ENCODE data around the gene BTBD3. TPM values are rescaled to one million over a fixed set of nuclear protein-coding genes. Genes with fewer than 3 reads are reported as not detected.

Gene BTBD3
- total and polyA plus RNA-seq, 3 donors from 2014 or later: 34.4 to 92.2 (median 83.6) TPM

DNA sequence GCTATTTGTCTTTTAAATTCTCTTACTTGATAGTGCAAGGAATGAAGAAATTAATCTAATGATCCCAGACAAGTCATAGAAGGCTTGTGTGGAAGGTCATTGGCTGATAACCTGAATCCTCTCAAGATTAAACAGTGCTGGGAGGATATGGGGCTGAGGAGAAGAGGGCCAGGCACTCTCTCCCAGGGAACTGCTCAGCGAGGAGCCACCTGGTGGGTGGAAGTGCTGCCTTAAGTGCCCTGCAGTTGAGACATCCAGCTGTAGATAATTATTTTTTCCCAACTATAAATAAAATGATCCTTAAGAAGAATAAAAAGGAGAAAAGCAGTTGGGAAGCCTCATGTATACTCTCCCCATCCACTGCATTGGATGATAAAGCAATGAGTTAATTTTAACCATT lies 47.9 kb downstream of the BTBD3 start:
- H3K27me3 ChIP-seq: no peaks in the 10 kb centered on the region
- H3K4me3 ChIP-seq: no peak overlapping the region
- DNase-seq: no peak
- no peaks in the 10 kb centered on the region for H3K9me3 ChIP-seq
- no peaks in the 10 kb centered on the region for H3K4me1 ChIP-seq
- H3K27ac ChIP-seq: no peak overlapping the region
- WGBS, 2 donors: 92 to 95% methylated on average over 1 of the region's 1 CpG
- TF ChIP-seq POLR2A (IDR thresholded peaks at IDR 0.05): no peak
- intact Hi-C loops (cut with DNase I; ENCODE audit: low total_unique reads): no loop called here
- no peaks in the 10 kb centered on the region for H3K36me3 ChIP-seq (ENCODE audit: low read depth, missing control alignments)

DNA sequence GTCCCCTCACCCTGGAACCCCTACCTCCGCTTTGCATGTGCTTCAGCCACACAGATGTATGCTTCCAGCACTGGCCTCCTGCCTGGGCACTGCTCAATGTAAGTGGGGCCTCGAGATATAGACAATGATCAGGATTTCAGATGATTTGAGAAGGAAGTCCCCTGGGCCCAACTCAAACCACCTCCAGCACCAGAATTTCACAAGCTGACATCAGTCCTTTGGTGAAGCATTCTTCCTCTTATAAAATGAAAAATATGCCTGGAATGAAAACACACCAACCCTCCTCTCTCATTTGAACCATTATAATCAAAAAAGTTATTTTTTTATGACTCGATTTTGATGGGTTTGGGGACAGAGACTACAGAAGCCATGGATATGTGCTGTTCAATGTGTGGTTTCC lies 48.5 kb downstream of the BTBD3 start:
- WGBS, 2 donors: 61 to 63% methylated on average over 3 of the region's 3 CpGs
- Histone ChIP-seq H3K27me3 (no peaks in the 10 kb centered on the region), H3K4me1 (no peaks in the 10 kb centered on the region), H3K27ac (no peak overlapping the region), H3K9me3 (no peaks in the 10 kb centered on the region), H3K4me3 (no peak overlapping the region), H3K36me3 (ENCODE audit: low read depth, missing control alignments) (no peaks in the 10 kb centered on the region)
- TF ChIP-seq CTCF (IDR thresholded peaks at IDR 0.05) (no peak), POLR2A (IDR thresholded peaks at IDR 0.05) (no peak)
- intact Hi-C loops (cut with DNase I; ENCODE audit: low total_unique reads): no loop called here
- no peak for DNase-seq

- intact Hi-C loops (cut with DNase I; ENCODE audit: low total_unique reads): no loop called here
- H3K9me3 ChIP-seq: no peaks in the 10 kb centered on the region
- no peak for TF ChIP-seq CTCF (IDR thresholded peaks at IDR 0.05)
- TF ChIP-seq POLR2A (IDR thresholded peaks at IDR 0.05): no peak
- peak overlapping the region in 1 of 2 donors; percentile 3 for H3K27ac ChIP-seq
- no peaks in the 10 kb centered on the region for H3K4me1 ChIP-seq
- 65 to 76% methylated on average over 3 of the region's 3 CpGs for WGBS, 2 donors
- no peaks in the 10 kb centered on the region for H3K27me3 ChIP-seq
- no peaks in the 10 kb centered on the region for H3K36me3 ChIP-seq (ENCODE audit: low read depth, missing control alignments)
- peak; percentile 74 for DNase-seq
- H3K4me3 ChIP-seq: no peak overlapping the region
Observed at GRCh38 chr20:11970243-11970836, 52.6 kb downstream of the BTBD3 start.

- Histone ChIP-seq H3K27ac (no peak overlapping the region), H3K36me3 (ENCODE audit: low read depth, missing control alignments) (no peaks in the 10 kb centered on the region), H3K4me3 (no peak overlapping the region), H3K9me3 (no peaks in the 10 kb centered on the region), H3K27me3 (no peaks in the 10 kb centered on the region), H3K4me1 (no peaks in the 10 kb centered on the region)
- intact Hi-C loops (cut with DNase I; ENCODE audit: low total_unique reads): no loop called here
- 84 to 91% methylated on average over 2 of the region's 2 CpGs for WGBS, 2 donors
- no peak for DNase-seq
- TF ChIP-seq POLR2A (IDR thresholded peaks at IDR 0.05): no peak
- TF ChIP-seq CTCF (IDR thresholded peaks at IDR 0.05): no peak
Observed at GRCh38 chr20:11972478-11972877, 54.8 kb downstream of the BTBD3 start.

Measured in testis (tissue), 3 donors.